OCI-LY3 (cell line): Measurements from ENCODE around the gene GABRG2.

ENCODE experiments used
- H2AFZ ChIP-seq: fragments of 200-600, 300-600 bp; shearing (Covaris generic); 2 replicates; pipeline ENCODE4 v1.6.0; 2014; ENCODE audit warnings: antibody characterized with exemption, low read depth, low read length
- H3K27ac ChIP-seq: fragments of 200-600, 300-600 bp; sonication (generic); 2 replicates; pipeline ENCODE4 v1.5.1; 2014; ENCODE audit warnings: mild to moderate bottlenecking, low read length, moderate library complexity, mixed read lengths
- H3K27me3 ChIP-seq: fragments of 200-600, 300-600 bp; sonication (generic); 2 replicates; pipeline ENCODE4 v1.6.1; 2014; ENCODE audit warnings: low read depth, low read length, mixed read lengths
- H3K36me3 ChIP-seq: fragments of 200-600, 300-600 bp; sonication (generic); replicated peaks from 2 replicates; pipeline ENCODE3; 2014; ENCODE audit warnings: low read depth, low read length, mixed read lengths
- H3K4me1 ChIP-seq: fragments of 300-600, 200-600 bp; sonication (generic); 2 replicates; pipeline ENCODE4 v1.6.1; 2014; ENCODE audit warnings: low read length, mixed read lengths
- H3K4me2 ChIP-seq: fragments of 200-600, 300-600 bp; sonication (generic); 2 replicates; pipeline ENCODE4 v1.6.1; 2014; ENCODE audit warnings: low read length, mixed read lengths
- H3K4me3 ChIP-seq: fragments of 300-600, 200-600 bp; sonication (generic); 2 replicates; pipeline ENCODE4 v1.5.1; 2014; ENCODE audit warnings: antibody characterized with exemption, mild to moderate bottlenecking, low read length, moderate library complexity
- H3K79me2 ChIP-seq: fragments of 300-600, 200-600 bp; shearing (Covaris generic); 2 replicates; pipeline ENCODE4 v1.6.1; 2014; ENCODE audit warnings: mild to moderate bottlenecking, low read length, mixed read lengths
- H3K9ac ChIP-seq: fragments of 300-600, 200-600 bp; shearing (Covaris generic); 2 replicates; pipeline ENCODE4 v1.6.0; 2014; ENCODE audit warnings: mild to moderate bottlenecking, low read length, moderate library complexity
- H3K9me3 ChIP-seq: fragments of 200-600, 300-600 bp; shearing (Covaris generic); 2 replicates; pipeline ENCODE4 v1.6.1; 2014; ENCODE audit warnings: low read length, mixed read lengths; ENCODE audit not compliant: insufficient read depth
- H4K20me1 ChIP-seq: fragments of 200-600, 300-600 bp; sonication (generic); 2 replicates; pipeline ENCODE4 v1.6.1; 2016; ENCODE audit warnings: low read length, mixed read lengths; ENCODE audit not compliant: insufficient read depth
- EZH2phosphoT487 ChIP-seq: fragments of 200-600 bp; shearing (Covaris generic); IDR thresholded peaks from 2 replicates; pipeline ENCODE4 v1.6.1; 2018; ENCODE audit warnings: antibody characterized with exemption, mixed run types, low read depth
- TF ChIP-seq, protein P1 (sequence below): fragments of 200-600, 300-600 bp; sonication (generic); IDR thresholded peaks from 2 replicates; pipeline ENCODE4 v1.5.1; 2014; ENCODE audit warnings: antibody characterized with exemption, low read length, low read depth

GABRG2 gene

DNA sequence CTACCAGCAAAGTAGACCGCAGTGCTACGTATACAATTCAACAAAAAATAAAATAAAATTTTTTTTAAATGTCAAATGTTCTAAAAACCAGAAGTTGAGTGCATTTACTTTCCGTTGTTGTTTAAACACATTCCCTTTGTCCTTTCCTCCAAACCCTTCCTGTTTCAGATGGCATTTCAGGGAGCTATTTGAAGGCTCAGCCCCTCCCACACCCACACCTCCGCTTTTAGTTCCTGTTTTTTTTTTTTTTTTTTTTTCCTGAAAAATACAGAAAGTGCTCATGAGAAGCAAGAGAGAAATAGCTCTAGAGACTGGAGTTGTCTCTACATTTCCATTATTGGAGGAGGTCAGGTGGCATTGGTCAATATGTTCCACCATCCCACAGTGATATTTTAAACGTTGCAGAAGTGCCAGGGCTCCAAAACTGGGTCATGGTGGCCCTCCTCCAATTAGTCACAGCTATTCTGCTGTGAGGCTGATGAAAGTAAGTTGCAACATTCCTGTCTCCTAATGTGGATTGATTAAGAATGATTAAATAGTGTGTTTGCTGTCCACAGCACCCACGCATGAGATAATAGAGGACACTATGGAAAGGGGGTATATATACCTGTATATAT lies 106.9 kb downstream of the GABRG2 start:
- Histone ChIP-seq H3K4me2 (no peak overlapping the region), H3K79me2 (no peaks in the 10 kb centered on the region), H3K36me3 (no peaks in the 10 kb centered on the region), H3K9ac (no peak overlapping the region), H3K4me3 (no peak overlapping the region), H3K27ac (no peak overlapping the region), H3K4me1 (no peaks in the 10 kb centered on the region), H3K9me3 (no peaks in the 10 kb centered on the region), H3K27me3 (no peaks in the 10 kb centered on the region), H4K20me1 (no peaks in the 10 kb centered on the region), H2AFZ (no peak overlapping the region)
- no peak for TF ChIP-seq EZH2phosphoT487
- TF ChIP-seq, protein P1, sequence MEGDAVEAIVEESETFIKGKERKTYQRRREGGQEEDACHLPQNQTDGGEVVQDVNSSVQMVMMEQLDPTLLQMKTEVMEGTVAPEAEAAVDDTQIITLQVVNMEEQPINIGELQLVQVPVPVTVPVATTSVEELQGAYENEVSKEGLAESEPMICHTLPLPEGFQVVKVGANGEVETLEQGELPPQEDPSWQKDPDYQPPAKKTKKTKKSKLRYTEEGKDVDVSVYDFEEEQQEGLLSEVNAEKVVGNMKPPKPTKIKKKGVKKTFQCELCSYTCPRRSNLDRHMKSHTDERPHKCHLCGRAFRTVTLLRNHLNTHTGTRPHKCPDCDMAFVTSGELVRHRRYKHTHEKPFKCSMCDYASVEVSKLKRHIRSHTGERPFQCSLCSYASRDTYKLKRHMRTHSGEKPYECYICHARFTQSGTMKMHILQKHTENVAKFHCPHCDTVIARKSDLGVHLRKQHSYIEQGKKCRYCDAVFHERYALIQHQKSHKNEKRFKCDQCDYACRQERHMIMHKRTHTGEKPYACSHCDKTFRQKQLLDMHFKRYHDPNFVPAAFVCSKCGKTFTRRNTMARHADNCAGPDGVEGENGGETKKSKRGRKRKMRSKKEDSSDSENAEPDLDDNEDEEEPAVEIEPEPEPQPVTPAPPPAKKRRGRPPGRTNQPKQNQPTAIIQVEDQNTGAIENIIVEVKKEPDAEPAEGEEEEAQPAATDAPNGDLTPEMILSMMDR = no peak

DNA sequence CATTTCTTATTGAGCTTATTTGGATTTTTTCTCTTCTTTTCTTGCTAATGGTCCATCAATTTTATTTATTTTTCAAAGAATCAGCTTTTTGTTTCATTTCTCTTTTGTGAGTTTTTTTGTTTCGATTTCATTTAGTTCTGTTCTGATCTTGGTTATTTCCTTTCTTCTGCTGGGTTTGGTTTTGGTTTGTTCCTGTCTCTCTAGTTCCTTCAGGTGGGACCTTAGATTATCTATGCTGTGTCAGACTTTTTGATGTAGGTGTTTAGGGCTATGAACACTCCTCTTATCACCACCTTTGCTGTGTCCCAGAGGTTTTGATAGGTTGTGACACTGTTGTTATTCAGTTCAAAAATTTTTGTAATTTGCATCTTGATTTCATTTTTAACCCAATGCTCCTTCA lies 119.8 kb downstream of the GABRG2 start:
- peaks cover 4% of the 10 kb centered on the region; the same call in 1 of the 2 replicates for H3K4me1 ChIP-seq
- TF ChIP-seq, protein P1 = no peak
- TF ChIP-seq EZH2phosphoT487 = no peak
- H4K20me1 ChIP-seq = no peaks in the 10 kb centered on the region
- no peaks in the 10 kb centered on the region for H3K36me3 ChIP-seq
- H3K4me3 ChIP-seq = no peak overlapping the region
- H3K27me3 ChIP-seq = no peaks in the 10 kb centered on the region
- H2AFZ ChIP-seq = no peak overlapping the region
- no peaks in the 10 kb centered on the region for H3K79me2 ChIP-seq
- no peak overlapping the region for H3K27ac ChIP-seq
- no peak overlapping the region for H3K9ac ChIP-seq
- no peak overlapping the region for H3K4me2 ChIP-seq
- no peaks in the 10 kb centered on the region for H3K9me3 ChIP-seq

DNA sequence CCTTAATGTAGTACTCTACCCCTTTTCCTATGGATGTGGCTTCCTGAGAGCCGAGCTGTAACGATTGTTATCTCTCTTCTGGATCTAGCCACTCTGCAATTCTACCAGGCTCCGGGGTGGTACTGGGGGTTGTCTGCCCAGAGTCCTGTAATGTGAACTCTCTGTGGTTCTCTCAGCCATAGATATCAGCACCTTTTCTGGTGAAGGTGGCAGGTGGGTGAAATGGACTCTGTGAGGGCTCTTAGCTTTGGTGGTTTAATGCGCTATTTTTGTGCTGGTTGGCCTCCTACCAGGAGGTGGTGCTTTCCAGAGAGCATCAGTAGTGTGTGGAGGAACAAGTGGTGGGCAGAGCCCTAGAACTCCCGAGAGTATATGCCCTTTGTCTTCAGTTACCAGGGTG lies 122.1 kb downstream of the GABRG2 start:
- H2AFZ ChIP-seq = no peak overlapping the region
- TF ChIP-seq, protein P1 = no peak
- TF ChIP-seq EZH2phosphoT487 = no peak
- H3K9me3 ChIP-seq = no peaks in the 10 kb centered on the region
- no peaks in the 10 kb centered on the region for H3K79me2 ChIP-seq
- H3K27ac ChIP-seq = no peak overlapping the region
- no peak overlapping the region for H3K4me3 ChIP-seq
- H3K4me1 ChIP-seq = peaks cover 4% of the 10 kb centered on the region; the same call in 1 of the 2 replicates
- H3K27me3 ChIP-seq = no peaks in the 10 kb centered on the region
- no peak overlapping the region for H3K4me2 ChIP-seq
- H4K20me1 ChIP-seq = no peaks in the 10 kb centered on the region
- H3K9ac ChIP-seq = no peak overlapping the region
- no peaks in the 10 kb centered on the region for H3K36me3 ChIP-seq

DNA sequence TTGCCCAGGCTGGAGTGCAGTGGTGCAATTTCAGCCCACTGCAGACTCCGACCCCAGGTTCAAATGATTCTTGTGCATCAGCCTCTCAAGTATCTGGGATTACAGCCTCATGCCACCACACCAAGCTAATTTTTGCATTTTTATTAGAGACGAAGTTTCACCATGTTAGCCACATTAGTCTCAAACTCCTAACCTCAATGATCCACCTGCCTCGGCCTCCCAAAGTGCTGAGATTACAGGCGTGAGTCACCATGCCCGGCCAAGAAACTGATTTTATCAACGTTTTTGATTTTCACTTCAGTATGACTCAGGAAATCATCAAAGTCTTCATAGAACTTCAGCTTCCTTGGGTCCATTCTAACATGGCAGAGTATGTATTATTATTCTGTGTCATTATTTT lies 125.4 kb downstream of the GABRG2 start:
- Histone ChIP-seq H3K27ac (no peak overlapping the region), H3K79me2 (no peaks in the 10 kb centered on the region), H3K27me3 (no peaks in the 10 kb centered on the region), H3K36me3 (no peaks in the 10 kb centered on the region), H3K9ac (no peak overlapping the region), H3K4me3 (no peak overlapping the region), H2AFZ (no peak overlapping the region), H3K9me3 (no peaks in the 10 kb centered on the region), H3K4me2 (no peak overlapping the region), H4K20me1 (no peaks in the 10 kb centered on the region), H3K4me1 (no peaks in the 10 kb centered on the region)
- TF ChIP-seq, protein P1 = no peak
- no peak for TF ChIP-seq EZH2phosphoT487
